Left ventricle myocardium inferior (tissue), 1 donor: ENCODE measurements around the gene TMEM8B. TPM values are rescaled to one million over a fixed set of nuclear protein-coding genes. Genes with fewer than 3 reads are reported as not detected.
"Not testable (repeated sequence)": the region's sequence is repeated elsewhere in the genome, so short reads cannot be mapped to it uniquely, and the experiment has no call there.

ENCODE experiments used
- DNase-seq: peaks from one replicate; pipeline ENCODE4 v3.0.0-alpha.2; 2020
- H3K27ac ChIP-seq: fragments of 200-600 bp; replicated peaks from 2 replicates; pipeline ENCODE4 v1.8.0; 2021
- H3K27me3 ChIP-seq: fragments of 200-600 bp; 2 replicates; pipeline ENCODE4 v1.8.0; 2021; ENCODE audit warnings: low read depth
- H3K36me3 ChIP-seq: fragments of 200-600 bp; 2 replicates; pipeline ENCODE4 v1.8.0; 2021
- H3K4me1 ChIP-seq: fragments of 200-600 bp; 2 replicates; pipeline ENCODE4 v1.8.0; 2021
- H3K4me3 ChIP-seq: fragments of 200-600 bp; 2 replicates; pipeline ENCODE4 v1.8.0; 2021; ENCODE audit warnings: mild to moderate bottlenecking, moderate library complexity
- H3K9me3 ChIP-seq: fragments of 200-600 bp; replicated peaks from 2 replicates; pipeline ENCODE4 v1.8.0; 2021
- intact Hi-C: fragments of 100-400 bp; cut with micrococcal nuclease; formaldehyde crosslinking; loops from one replicate; pipeline ENCODE4 v1.11.0; 2022
- total RNA-seq: library from RNA; stranded (reverse); fragmentation: NEBNext Ultra II Directional; extraction: Animal tissue kit (Norgen Biotek cat#: 25700); gene quantifications from one replicate; pipeline ENCODE4 v1.2.1, GENCODE V29; 2021
- TF ChIP-seq, protein P1 (sequence below): fragments of 200-600 bp; IDR thresholded peaks from 2 replicates; pipeline ENCODE4 v1.8.0; 2021; ENCODE audit warnings: antibody characterized with exemption, mild to moderate bottlenecking, borderline replicate concordance
- donor health status: DM: no; HTN: yes; CAD: no; lungs with severe emphysema.

Gene TMEM8B
- total RNA-seq, 1 donor from 2014 or later, result 17.5 TPM

GRCh38 chr9:35910613-35911359 is 81.8 kb downstream of the TMEM8B start:
- peak overlapping the region; percentile 98 for H3K27ac ChIP-seq
- no peaks in the 10 kb centered on the region for H3K9me3 ChIP-seq
- intact Hi-C loops, result no loop called here
- H3K36me3 ChIP-seq, result no peaks in the 10 kb centered on the region
- peaks cover 87% of the 10 kb centered on the region for H3K4me1 ChIP-seq
- no peaks in the 10 kb centered on the region for H3K27me3 ChIP-seq
- TF ChIP-seq, protein P1, sequence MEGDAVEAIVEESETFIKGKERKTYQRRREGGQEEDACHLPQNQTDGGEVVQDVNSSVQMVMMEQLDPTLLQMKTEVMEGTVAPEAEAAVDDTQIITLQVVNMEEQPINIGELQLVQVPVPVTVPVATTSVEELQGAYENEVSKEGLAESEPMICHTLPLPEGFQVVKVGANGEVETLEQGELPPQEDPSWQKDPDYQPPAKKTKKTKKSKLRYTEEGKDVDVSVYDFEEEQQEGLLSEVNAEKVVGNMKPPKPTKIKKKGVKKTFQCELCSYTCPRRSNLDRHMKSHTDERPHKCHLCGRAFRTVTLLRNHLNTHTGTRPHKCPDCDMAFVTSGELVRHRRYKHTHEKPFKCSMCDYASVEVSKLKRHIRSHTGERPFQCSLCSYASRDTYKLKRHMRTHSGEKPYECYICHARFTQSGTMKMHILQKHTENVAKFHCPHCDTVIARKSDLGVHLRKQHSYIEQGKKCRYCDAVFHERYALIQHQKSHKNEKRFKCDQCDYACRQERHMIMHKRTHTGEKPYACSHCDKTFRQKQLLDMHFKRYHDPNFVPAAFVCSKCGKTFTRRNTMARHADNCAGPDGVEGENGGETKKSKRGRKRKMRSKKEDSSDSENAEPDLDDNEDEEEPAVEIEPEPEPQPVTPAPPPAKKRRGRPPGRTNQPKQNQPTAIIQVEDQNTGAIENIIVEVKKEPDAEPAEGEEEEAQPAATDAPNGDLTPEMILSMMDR, result peak; percentile 63
- peak; percentile 39 for DNase-seq
- peak overlapping the region; percentile 67 for H3K4me3 ChIP-seq

DNA sequence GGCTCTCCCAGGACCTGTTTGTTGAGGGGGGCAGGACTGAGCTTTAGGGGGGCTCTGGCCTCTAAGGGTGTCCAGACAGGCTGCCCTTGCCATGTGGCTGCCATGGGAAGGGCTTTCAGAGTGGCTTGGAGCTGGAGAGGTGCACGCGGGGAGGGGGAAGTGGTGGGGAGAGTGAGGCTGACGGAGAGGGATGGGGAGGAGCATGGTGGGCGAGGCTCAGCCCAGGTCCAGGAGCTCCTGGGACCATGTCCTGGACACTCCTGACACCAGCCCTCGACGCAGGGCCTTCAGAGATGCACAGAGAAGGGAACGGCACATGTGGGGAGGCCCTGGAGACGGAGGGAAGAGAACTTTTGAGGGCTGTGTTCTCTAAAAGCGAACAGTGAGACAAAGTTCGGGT is 82.7 kb downstream of the TMEM8B start:
- TF ChIP-seq, protein P1, result no peak
- H3K4me1 ChIP-seq, result peaks cover 88% of the 10 kb centered on the region
- peak overlapping the region; percentile 67 for H3K4me3 ChIP-seq
- H3K27ac ChIP-seq, result peak overlapping the region; percentile 98
- intact Hi-C loops, result no loop called here
- H3K9me3 ChIP-seq, result no peaks in the 10 kb centered on the region
- peak; percentile 47 for DNase-seq
- H3K27me3 ChIP-seq, result no peaks in the 10 kb centered on the region
- H3K36me3 ChIP-seq, result no peaks in the 10 kb centered on the region

GRCh38 chr9:35912791-35913400 is 83.9 kb downstream of the TMEM8B start:
- Histone ChIP-seq H3K9me3 (no peaks in the 10 kb centered on the region), H3K4me3 (peak overlapping the region; percentile 67), H3K4me1 (peaks cover 88% of the 10 kb centered on the region), H3K36me3 (no peaks in the 10 kb centered on the region), H3K27me3 (no peaks in the 10 kb centered on the region), H3K27ac (peak overlapping the region; percentile 98)
- TF ChIP-seq, protein P1, result no peak
- intact Hi-C loops, result no loop called here
- DNase-seq, result no peak

- Histone ChIP-seq H3K27ac (peak overlapping the region; percentile 98), H3K4me1 (peaks cover 88% of the 10 kb centered on the region), H3K4me3 (peak overlapping the region; percentile 67)
- DNase-seq, intact Hi-C loops, H3K36me3 ChIP-seq, H3K27me3 ChIP-seq, H3K9me3 ChIP-seq: not testable (repeated sequence)
Observed at GRCh38 chr9:35913429-35913828, 84.4 kb downstream of the TMEM8B start.

GRCh38 chr9:35914301-35914807 is 85.3 kb downstream of the TMEM8B start:
- Histone ChIP-seq H3K27ac (peak overlapping the region; percentile 89), H3K9me3 (no peaks in the 10 kb centered on the region), H3K4me1 (peaks cover 88% of the 10 kb centered on the region), H3K36me3 (no peaks in the 10 kb centered on the region), H3K4me3 (no peak overlapping the region), H3K27me3 (no peaks in the 10 kb centered on the region)
- TF ChIP-seq, protein P1, result no peak
- DNase-seq, result peak; percentile 84
- intact Hi-C loops, result no loop called here

Other genes starting within 250 kb of the TMEM8B start
- 25.4 TPM for gene TESK1, start 224.0 kb upstream of the TMEM8B start, total RNA-seq
- gene CD72, start 210.8 kb upstream of the TMEM8B start, total RNA-seq, result 0.63 TPM
- not detected for gene SIT1, start 178.3 kb upstream of the TMEM8B start, total RNA-seq
- 15,093 TPM for gene RMRP, start 171.2 kb upstream of the TMEM8B start, total RNA-seq
- 44.3 TPM for gene CCDC107, start 170.9 kb upstream of the TMEM8B start, total RNA-seq
- 0.27 TPM for gene ARHGEF39, start 164.0 kb upstream of the TMEM8B start, total RNA-seq
- not detected for gene CA9, start 155.3 kb upstream of the TMEM8B start, total RNA-seq
- 1,070 TPM for gene TPM2, start 139.3 kb upstream of the TMEM8B start, total RNA-seq
- gene TLN1, start 97.0 kb upstream of the TMEM8B start, total RNA-seq, result 234 TPM
- gene CREB3, start 96.6 kb upstream of the TMEM8B start, total RNA-seq, result 20.6 TPM
- 75.0 TPM for gene GBA2, start 80.0 kb upstream of the TMEM8B start, total RNA-seq
- gene RGP1, start 79.9 kb upstream of the TMEM8B start, total RNA-seq, result 30.2 TPM
- not detected for gene MSMP, start 75.0 kb upstream of the TMEM8B start, total RNA-seq
- 24.2 TPM for gene NPR2, start 37.6 kb upstream of the TMEM8B start, total RNA-seq
- 3.4 TPM for gene SPAG8, start 17.0 kb upstream of the TMEM8B start, total RNA-seq
- gene HINT2, start 14.2 kb upstream of the TMEM8B start, total RNA-seq, result 71.1 TPM
- gene FAM221B, start 496 bp upstream of the TMEM8B start, total RNA-seq, result not detected
- not detected for gene OR13J1, start 41.2 kb downstream of the TMEM8B start, total RNA-seq
- gene HRCT1, start 77.0 kb downstream of the TMEM8B start, total RNA-seq, result 6.2 TPM
- gene SPAAR, start 80.3 kb downstream of the TMEM8B start, total RNA-seq, result 6.5 TPM
- not detected for gene OR2S2, start 128.9 kb downstream of the TMEM8B start, total RNA-seq
- gene RECK, start 207.7 kb downstream of the TMEM8B start, total RNA-seq, result 5.4 TPM